ENCODE results near the gene PASD1. TPM values are rescaled to one million over a fixed set of nuclear protein-coding genes. Genes with fewer than 3 reads are reported as not detected.

Gene PASD1
- total RNA-seq = not detected

DNA sequence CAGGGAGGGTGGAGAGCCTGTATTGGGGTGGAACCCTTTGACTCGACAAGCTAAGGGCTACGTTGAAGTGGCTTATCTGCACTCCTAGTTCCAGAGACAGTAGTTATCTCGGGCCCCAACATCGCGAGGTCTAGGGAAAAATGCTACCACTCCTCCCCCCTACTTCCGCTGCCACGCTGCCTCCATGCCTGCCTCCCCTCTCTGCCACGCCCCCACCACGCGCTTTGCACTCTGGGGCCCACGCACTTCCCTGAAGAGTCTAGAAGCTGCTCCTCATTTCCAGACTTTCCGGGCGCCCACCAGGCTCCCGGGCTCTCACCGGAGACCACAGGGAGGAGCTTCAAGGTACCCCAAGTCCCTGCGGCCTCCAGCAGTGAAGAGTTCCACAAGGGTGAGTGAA, at the start of gene PASD1:
Gene PASD1, plus strand, starts transcription at position 227 of the 400 bp plus-strand sequence. CDS start 37,879 bp downstream, outside the sequence.
- Histone ChIP-seq H3K27ac (replicated peaks in 1 of 4) (no peak within 1 kb of the TSS), H3K4me1 (no peaks in the 10 kb centered on the region), H3K36me3 (no peaks in the 10 kb centered on the region), H3K9me3 (no peaks in the 10 kb centered on the region), H3K4me3 (no peak within 1 kb of the TSS), H3K27me3 (no peaks in the 10 kb centered on the region)
- WGBS = 96% methylated on average over 16 of the region's 16 CpGs
- TF ChIP-seq EP300 (IDR thresholded peaks at IDR 0.05) = no peak
- no peak for TF ChIP-seq CTCF (IDR thresholded peaks at IDR 0.05)
- TF ChIP-seq POLR2A (IDR thresholded peaks at IDR 0.05; ENCODE audit: low read depth) = no peak
- TF ChIP-seq POLR2AphosphoS5 (IDR thresholded peaks at IDR 0.05) = no peak
- intact Hi-C loops (cut with DNase I) = no loop called here
- no peak for DNase-seq (ENCODE audit: extremely low spot score)

GRCh38 chrX:151515237-151515636, 48.2 kb upstream of the PASD1 start:
- Histone ChIP-seq H3K4me1 (no peaks in the 10 kb centered on the region), H3K9me3 (no peaks in the 10 kb centered on the region), H3K36me3 (no peaks in the 10 kb centered on the region), H3K27me3 (no peaks in the 10 kb centered on the region), H3K27ac (replicated peaks in 1 of 4) (no peak overlapping the region), H3K4me3 (no peak overlapping the region)
- 66% methylated on average over 2 of the region's 2 CpGs for WGBS
- no peak for DNase-seq (ENCODE audit: extremely low spot score)
- TF ChIP-seq POLR2A (IDR thresholded peaks at IDR 0.05; ENCODE audit: low read depth) = no peak
- TF ChIP-seq POLR2AphosphoS5 (IDR thresholded peaks at IDR 0.05) = no peak
- no peak for TF ChIP-seq EP300 (IDR thresholded peaks at IDR 0.05)
- TF ChIP-seq CTCF (IDR thresholded peaks at IDR 0.05) = no peak
- intact Hi-C loops (cut with DNase I) = no loop called here

DNA sequence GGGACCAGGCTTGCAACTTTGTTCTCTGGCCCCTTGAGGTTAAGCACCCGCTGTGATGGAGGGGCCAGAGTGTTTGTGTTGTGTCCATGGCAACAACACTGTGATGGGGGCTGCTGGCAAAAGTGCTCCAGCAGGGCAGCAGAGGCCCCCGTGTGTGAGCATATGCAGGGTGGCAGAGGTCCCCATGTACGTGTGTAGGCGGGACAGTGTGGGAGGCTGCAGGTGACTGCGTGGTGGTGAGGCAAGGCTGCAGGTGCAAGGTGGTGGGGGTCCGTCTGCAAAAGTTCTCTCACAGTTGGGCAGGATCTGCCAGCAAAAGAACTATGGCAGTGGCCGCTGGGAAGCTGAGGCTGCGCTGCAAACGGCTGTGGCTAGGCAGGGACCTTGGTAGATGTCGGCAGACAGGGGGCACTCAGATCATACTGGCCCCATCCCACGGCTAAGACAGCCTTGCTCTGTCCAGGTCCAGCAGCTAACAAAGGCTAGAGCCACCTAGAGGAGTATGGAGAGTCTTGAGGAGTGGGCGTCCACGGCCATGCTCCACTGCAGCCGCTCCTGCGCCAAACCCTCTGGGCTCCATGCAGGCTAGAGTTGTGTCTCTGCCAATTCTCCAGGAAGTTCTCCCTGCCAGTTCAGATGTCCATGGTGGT, 46.8 kb upstream of the PASD1 start:
- H3K36me3 ChIP-seq = no peaks in the 10 kb centered on the region
- H3K4me1 ChIP-seq = no peaks in the 10 kb centered on the region
- 77% methylated on average over 15 of the region's 15 CpGs for WGBS
- DNase-seq (ENCODE audit: extremely low spot score) = no peak
- H3K9me3 ChIP-seq = no peaks in the 10 kb centered on the region
- H3K27ac ChIP-seq (replicated peaks in 1 of 4) = no peak overlapping the region
- intact Hi-C loops (cut with DNase I) = no loop called here
- no peaks in the 10 kb centered on the region for H3K27me3 ChIP-seq
- TF ChIP-seq CTCF (IDR thresholded peaks at IDR 0.05) (no peak), POLR2AphosphoS5 (IDR thresholded peaks at IDR 0.05) (no peak), POLR2A (IDR thresholded peaks at IDR 0.05; ENCODE audit: low read depth) (no peak), EP300 (IDR thresholded peaks at IDR 0.05) (no peak)
- no peak overlapping the region for H3K4me3 ChIP-seq

DNA sequence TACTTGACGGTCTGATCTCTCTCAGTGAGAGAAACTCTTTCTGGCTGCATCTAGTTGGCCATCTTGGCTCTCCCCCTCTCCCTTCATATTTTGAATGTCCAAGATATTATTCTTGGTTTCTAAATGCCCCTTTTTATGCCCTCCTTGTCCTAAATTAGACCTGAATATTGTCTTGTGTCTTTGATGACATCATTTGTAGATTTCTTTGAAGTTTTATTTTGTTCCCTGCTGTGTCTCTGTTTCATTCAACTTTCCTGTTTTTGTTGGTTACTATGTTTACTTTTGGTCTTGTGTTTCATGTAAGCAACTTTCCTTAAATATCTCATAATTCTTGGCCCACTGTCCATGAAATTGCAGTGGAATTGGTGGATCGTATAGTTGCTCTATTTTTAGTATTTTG, 46.1 kb upstream of the PASD1 start:
- no peak for DNase-seq (ENCODE audit: extremely low spot score)

More for the DNA sequence above, 46.1 kb upstream of the PASD1 start:
- no peak overlapping the region for H3K27ac ChIP-seq (replicated peaks in 1 of 4)
- intact Hi-C loops (cut with DNase I) = no loop called here
- no peaks in the 10 kb centered on the region for H3K36me3 ChIP-seq
- no peaks in the 10 kb centered on the region for H3K9me3 ChIP-seq
- no peak overlapping the region for H3K4me3 ChIP-seq
- no peaks in the 10 kb centered on the region for H3K4me1 ChIP-seq
- TF ChIP-seq POLR2AphosphoS5 (IDR thresholded peaks at IDR 0.05) (no peak), EP300 (IDR thresholded peaks at IDR 0.05) (no peak), POLR2A (IDR thresholded peaks at IDR 0.05; ENCODE audit: low read depth) (no peak), CTCF (IDR thresholded peaks at IDR 0.05) (no peak)
- H3K27me3 ChIP-seq = no peaks in the 10 kb centered on the region
- WGBS = 66% methylated on average over 2 of the region's 2 CpGs

Measured in esophagus muscularis mucosa (tissue), 4 donors.